ENCODE data around the gene MRPS16. TPM values are rescaled to one million over a fixed set of nuclear protein-coding genes. Genes with fewer than 3 reads are reported as not detected.

The MRPS16 gene
- total and polyA plus RNA-seq, 2 experiments from 2014 or later = 58.7 to 105 TPM

GRCh38 chr10:73211106-73211811 is 41.2 kb downstream of the MRPS16 start:
- 88% methylated on average over 4 of the region's 4 CpGs for WGBS (ENCODE audit: low lambda C conversion rate, missing lambda C conversion rate)
- H3K4me2 ChIP-seq = no peak overlapping the region
- no peaks in the 10 kb centered on the region for H3K9me2 ChIP-seq (replicated peaks; ENCODE audit: insufficient read depth)
- no peaks in the 10 kb centered on the region for H3K4me1 ChIP-seq (ENCODE audit: insufficient read depth)
- no peak overlapping the region for H3K27ac ChIP-seq
- no peak overlapping the region for H2AFZ ChIP-seq
- TF ChIP-seq EZH2phosphoT487 (IDR thresholded peaks at IDR 0.05; ENCODE audit: low read depth, severe bottlenecking, unreplicated experiment) (no peak), CTCF (IDR thresholded peaks at IDR 0.05; ENCODE audit: poor library complexity) (no peak), EZH2 (IDR thresholded peaks at IDR 0.05; ENCODE audit: borderline replicate concordance) (no peak)
- H3K9me3 ChIP-seq (ENCODE audit: low read depth) = no peaks in the 10 kb centered on the region
- no peak for DNase-seq (ENCODE audit: low spot score)
- no peaks in the 10 kb centered on the region for H3K36me3 ChIP-seq (replicated peaks; ENCODE audit: insufficient read depth, low read depth)
- no peak overlapping the region for H3K4me3 ChIP-seq
- H3K79me2 ChIP-seq = no peaks in the 10 kb centered on the region
- no peaks in the 10 kb centered on the region for H4K20me1 ChIP-seq (ENCODE audit: insufficient read depth, poor library complexity, severe bottlenecking)
- H3K27me3 ChIP-seq = no peaks in the 10 kb centered on the region

DNA sequence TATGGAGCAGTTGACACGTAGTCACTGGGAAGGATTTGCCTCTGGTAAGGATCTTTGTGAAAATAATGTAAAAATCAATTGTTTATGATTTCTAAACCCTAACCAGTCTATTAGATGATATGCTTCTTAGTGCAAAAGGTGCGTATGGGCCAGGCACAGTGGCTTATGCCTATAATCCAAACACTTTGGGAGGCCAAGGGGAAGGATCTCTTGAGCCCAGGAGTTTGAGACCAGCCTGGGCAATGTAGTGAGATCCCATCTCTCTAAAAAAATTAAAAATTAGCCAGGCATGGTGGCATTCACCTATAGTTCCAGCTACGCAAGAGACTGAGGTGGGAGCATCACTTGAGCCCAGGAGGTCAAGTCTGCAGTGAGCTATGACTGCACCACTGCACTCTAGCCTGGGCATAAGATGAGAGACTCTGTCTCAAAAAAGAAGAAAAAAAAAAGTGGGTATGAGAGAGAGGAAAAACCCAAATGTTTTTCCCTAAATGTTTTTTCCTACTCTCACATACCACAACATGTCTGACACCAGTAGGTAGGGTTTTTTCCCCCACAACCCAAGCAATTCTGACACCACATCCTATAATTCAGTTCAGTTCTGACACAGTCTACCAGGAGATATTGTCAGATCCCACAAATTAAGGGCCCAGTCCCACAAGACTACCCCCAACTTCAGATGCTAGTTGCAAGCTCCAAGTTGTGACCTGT is 41.9 kb downstream of the MRPS16 start:
- WGBS (ENCODE audit: low lambda C conversion rate, missing lambda C conversion rate) = 97% methylated on average over 3 of the region's 3 CpGs

GRCh38 chr10:73209705-73210104 is 42.7 kb downstream of the MRPS16 start:
- no peak overlapping the region for H2AFZ ChIP-seq
- no peak overlapping the region for H3K4me2 ChIP-seq
- H3K27me3 ChIP-seq = no peaks in the 10 kb centered on the region
- TF ChIP-seq EZH2 (IDR thresholded peaks at IDR 0.05; ENCODE audit: borderline replicate concordance) = no peak
- no peak for TF ChIP-seq CTCF (IDR thresholded peaks at IDR 0.05; ENCODE audit: poor library complexity)
- TF ChIP-seq EZH2phosphoT487 (IDR thresholded peaks at IDR 0.05; ENCODE audit: low read depth, severe bottlenecking, unreplicated experiment) = no peak
- H3K4me3 ChIP-seq = no peak overlapping the region
- WGBS (ENCODE audit: low lambda C conversion rate, missing lambda C conversion rate) = 75% methylated on average over 1 of the region's 1 CpG
- no peaks in the 10 kb centered on the region for H3K4me1 ChIP-seq (ENCODE audit: insufficient read depth)
- H3K9me3 ChIP-seq (ENCODE audit: low read depth) = no peaks in the 10 kb centered on the region
- DNase-seq (ENCODE audit: low spot score) = no peak
- H3K36me3 ChIP-seq (replicated peaks; ENCODE audit: insufficient read depth, low read depth) = no peaks in the 10 kb centered on the region
- H3K9me2 ChIP-seq (replicated peaks; ENCODE audit: insufficient read depth) = no peaks in the 10 kb centered on the region
- H4K20me1 ChIP-seq (ENCODE audit: insufficient read depth, poor library complexity, severe bottlenecking) = no peaks in the 10 kb centered on the region
- no peaks in the 10 kb centered on the region for H3K79me2 ChIP-seq
- H3K27ac ChIP-seq = no peak overlapping the region

More for the DNA sequence above, 41.9 kb downstream of the MRPS16 start:
- Histone ChIP-seq H3K4me3 (no peak overlapping the region), H3K9me2 (replicated peaks; ENCODE audit: insufficient read depth) (no peaks in the 10 kb centered on the region), H3K36me3 (replicated peaks; ENCODE audit: insufficient read depth, low read depth) (no peaks in the 10 kb centered on the region), H2AFZ (no peak overlapping the region), H3K27me3 (no peaks in the 10 kb centered on the region), H3K4me1 (ENCODE audit: insufficient read depth) (no peaks in the 10 kb centered on the region), H3K27ac (no peak overlapping the region), H3K9me3 (ENCODE audit: low read depth) (no peaks in the 10 kb centered on the region), H3K79me2 (no peaks in the 10 kb centered on the region), H3K4me2 (no peak overlapping the region), H4K20me1 (ENCODE audit: insufficient read depth, poor library complexity, severe bottlenecking) (no peaks in the 10 kb centered on the region)
- DNase-seq (ENCODE audit: low spot score) = no peak
- TF ChIP-seq EZH2 (IDR thresholded peaks at IDR 0.05; ENCODE audit: borderline replicate concordance) (no peak), EZH2phosphoT487 (IDR thresholded peaks at IDR 0.05; ENCODE audit: low read depth, severe bottlenecking, unreplicated experiment) (no peak), CTCF (IDR thresholded peaks at IDR 0.05; ENCODE audit: poor library complexity) (no peak)

Data from hepatocyte (in vitro differentiated cells).